Activated CD4-positive, alpha-beta T cell treated with anti-CD3 and anti-CD28 coated beads, Interleukin-2, amount 50 U/mL, for 24 hours (primary cell): Measurements from ENCODE around the gene SLC5A2.
A peak's percentile ranks its signal among the peaks of the same experiment; 100 is the strongest.

ENCODE experiments used
- DNase-seq, 2 donors: peaks; one replicate each; pipeline ENCODE4 v3.0.0-alpha.2; 2020; ENCODE audit warnings: low read depth in 1 of 2, low spot score in 1 of 2

SLC5A2 gene

GRCh38 chr16:31459687-31460581 is 23.0 kb upstream of the SLC5A2 start:
- DNase-seq = peak; percentile 100

- no peak for DNase-seq
Measured at GRCh38 chr16:31460582-31461002, 22.3 kb upstream of the SLC5A2 start.

- DNase-seq = no peak
Measured at GRCh38 chr16:31461201-31461920, 21.6 kb upstream of the SLC5A2 start.

GRCh38 chr16:31461921-31462804 is 20.8 kb upstream of the SLC5A2 start:
- DNase-seq = no peak

- no peak for DNase-seq
Measured at GRCh38 chr16:31464348-31464769, 18.6 kb upstream of the SLC5A2 start.

- no peak for DNase-seq
Measured at GRCh38 chr16:31464781-31465260, 18.1 kb upstream of the SLC5A2 start.

- no peak for DNase-seq
Measured at GRCh38 chr16:31465788-31466370, 17.0 kb upstream of the SLC5A2 start.

GRCh38 chr16:31466381-31466841 is 16.5 kb upstream of the SLC5A2 start:
- DNase-seq = no peak

GRCh38 chr16:31467151-31467773 is 15.7 kb upstream of the SLC5A2 start:
- no peak for DNase-seq

- DNase-seq = no peak
Measured at GRCh38 chr16:31467858-31468257, 15.1 kb upstream of the SLC5A2 start.

GRCh38 chr16:31470615-31471014 is 12.3 kb upstream of the SLC5A2 start:
- no peak for DNase-seq

- no peak for DNase-seq
Measured at GRCh38 chr16:31471241-31471874, 11.6 kb upstream of the SLC5A2 start.

GRCh38 chr16:31471875-31472708 is 10.8 kb upstream of the SLC5A2 start, which contains the start of gene TGFB1I1:
Gene TGFB1I1 (plus strand): TSS chr16:31472152. CDS start chr16:31472189, 37 bp downstream.
- DNase-seq = no peak

- DNase-seq = no peak
Measured at GRCh38 chr16:31472709-31473203, 10.2 kb upstream of the SLC5A2 start.

GRCh38 chr16:31473264-31473984 is 9.5 kb upstream of the SLC5A2 start:
- no peak for DNase-seq

GRCh38 chr16:31474173-31474714 is 8.7 kb upstream of the SLC5A2 start:
- no peak for DNase-seq
